ENCODE results near the gene C6. TPM values are rescaled to one million over a fixed set of nuclear protein-coding genes. Genes with fewer than 3 reads are reported as not detected.

The C6 gene
- total and polyA plus RNA-seq, 2 of the 13 experiments (the other 11 are each of a cell fraction or from before 2014, with no cell fraction given) = 0.28 to 4.7 TPM

DNA sequence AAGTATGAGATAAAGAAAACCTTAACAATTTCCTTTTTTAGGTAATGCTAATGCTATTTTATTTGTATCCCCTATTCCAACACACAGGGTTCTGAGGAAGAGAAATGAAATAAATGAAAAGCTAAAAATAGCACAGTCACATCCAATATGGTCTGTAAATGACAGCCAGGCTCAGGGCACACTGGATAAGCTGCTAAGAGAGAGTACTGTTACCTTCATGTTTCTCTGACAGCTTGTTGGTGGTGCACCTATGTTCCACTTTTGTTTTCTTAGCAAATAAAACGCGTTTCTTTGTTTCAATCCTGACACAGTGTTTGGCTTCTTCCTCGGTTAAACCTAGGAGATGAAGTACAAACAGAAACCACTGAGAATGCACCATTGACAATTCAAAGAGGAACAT is 41.3 kb downstream of the C6 start:
- CTCF ChIA-PET (ENCODE audit: low intra/inter-chr PET ratio, low total read pairs) = no interaction called here
- POLR2A ChIA-PET = no interaction called here
- 0 out of 2 replicates have a peak, but pooled peaks cover 6% of the 10 kb centered on the region for H3K9me3 ChIP-seq (ENCODE audit: low read length)
- no peak overlapping the region for H3K9ac ChIP-seq (ENCODE audit: insufficient read depth, low read depth, low read length)
- FAIRE-seq (no peak), DNase-seq (ENCODE audit: low spot score) (no peak), ATAC-seq (peak; percentile 41)
- no TSS peak for BruUV-seq (replicated peaks)
- WGBS (ENCODE audit: low lambda C conversion rate) = 0% methylated on average over 3 of the region's 3 CpGs
- no peaks in the 10 kb centered on the region for H3K27me3 ChIP-seq (ENCODE audit: control insufficient read depth in 1 of 2, insufficient read depth in 2 of 2, low read length in 2 of 2)
- in situ Hi-C loops (cut with HindIII; ENCODE audit: extremely low pct_ligation_motif_present, low pct_unique_long_range_greater_than_20kb) (no loop called here), intact Hi-C loops (cut with micrococcal nuclease; ENCODE audit: unreplicated experiment) (no loop called here)
- H3K36me3 ChIP-seq (replicated peaks in 1 of 2; ENCODE audit: control insufficient read depth in 1 of 2, insufficient read depth in 2 of 2, low read length in 2 of 2) = no peaks in the 10 kb centered on the region
- H2AFZ ChIP-seq (ENCODE audit: low read length) = no peak overlapping the region
- no peaks in the 10 kb centered on the region for H4K20me1 ChIP-seq (ENCODE audit: insufficient read depth, low read length)
- no peak overlapping the region for H3K27ac ChIP-seq (ENCODE audit: extremely low read length, insufficient read depth, low read length)
- no peak overlapping the region for H3K4me3 ChIP-seq (replicated peaks in 1 of 3; ENCODE audit: insufficient read depth in 1 of 3, low read depth in 2 of 3, low read length in 3 of 3)
- no peaks in the 10 kb centered on the region for H3K79me2 ChIP-seq (ENCODE audit: insufficient read depth, low read length)
- H3K4me2 ChIP-seq (ENCODE audit: low read depth, low read length) = no peak overlapping the region; the same call in 1 of the 2 replicates
- TF ChIP-seq PCBP2 (optimal IDR thresholded peaks at IDR 0.05; ENCODE audit: low read depth, low read length, poor library complexity, severe bottlenecking) (no peak), CREBL2 (CRISPR knock-in tag; IDR thresholded peaks at IDR 0.05; ENCODE audit: borderline replicate concordance) (no peak), BATF2 (CRISPR knock-in tag; IDR thresholded peaks at IDR 0.05) (no peak), POLR2G (IDR thresholded peaks at IDR 0.05; ENCODE audit: low read depth, low read length) (no peak), HMGA1 (CRISPR knock-in tag; conservative IDR thresholded peaks at IDR 0.05) (no peak), ZNF383 (CRISPR knock-in tag; IDR thresholded peaks at IDR 0.05; ENCODE audit: borderline replicate concordance) (no peak), EED (CRISPR knock-in tag; IDR thresholded peaks at IDR 0.05) (no peak), ZSCAN29 (CRISPR knock-in tag; conservative IDR thresholded peaks at IDR 0.05) (no peak), SMYD3 (CRISPR knock-in tag; IDR thresholded peaks at IDR 0.05) (no peak), ZNF670 (CRISPR knock-in tag; IDR thresholded peaks at IDR 0.05; ENCODE audit: borderline replicate concordance) (no peak)
- TF ChIP-seq, protein P1, sequence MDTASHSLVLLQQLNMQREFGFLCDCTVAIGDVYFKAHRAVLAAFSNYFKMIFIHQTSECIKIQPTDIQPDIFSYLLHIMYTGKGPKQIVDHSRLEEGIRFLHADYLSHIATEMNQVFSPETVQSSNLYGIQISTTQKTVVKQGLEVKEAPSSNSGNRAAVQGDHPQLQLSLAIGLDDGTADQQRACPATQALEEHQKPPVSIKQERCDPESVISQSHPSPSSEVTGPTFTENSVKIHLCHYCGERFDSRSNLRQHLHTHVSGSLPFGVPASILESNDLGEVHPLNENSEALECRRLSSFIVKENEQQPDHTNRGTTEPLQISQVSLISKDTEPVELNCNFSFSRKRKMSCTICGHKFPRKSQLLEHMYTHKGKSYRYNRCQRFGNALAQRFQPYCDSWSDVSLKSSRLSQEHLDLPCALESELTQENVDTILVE (CRISPR knock-in tag; IDR thresholded peaks at IDR 0.05) = no peak
- no peaks in the 10 kb centered on the region for H3K4me1 ChIP-seq (ENCODE audit: insufficient read depth, low read length)

All from HepG2 (cell line).